Transverse colon (tissue), 4 donors: ENCODE results near the gene ATG4B. TPM values are rescaled to one million over a fixed set of nuclear protein-coding genes. Genes with fewer than 3 reads are reported as not detected.

Experiments
- DNase-seq: peaks from one replicate; pipeline ENCODE4 v3.0.0-alpha.2; 2019
- H3K27ac ChIP-seq, 4 donors: fragments of 200-600 bp; sonication (generic); 2 replicates each; pipeline ENCODE4 v1.5.1; 2016 to 2018; ENCODE audit warnings: inconsistent platforms in 4 of 4
- H3K27me3 ChIP-seq: fragments of 200-600 bp; sonication (generic); 2 replicates; pipeline ENCODE4 v1.5.1; 2017; ENCODE audit warnings: inconsistent platforms
- H3K36me3 ChIP-seq, 4 donors: fragments of 200-600 bp; sonication (generic); 2 replicates each; pipeline ENCODE4 v1.5.1; 2017 to 2019; ENCODE audit warnings: inconsistent platforms in 4 of 4
- H3K4me1 ChIP-seq, 4 donors: fragments of 200-600 bp; sonication (generic); 2 replicates each; pipeline ENCODE4 v1.5.1; 2017 to 2020; ENCODE audit warnings: inconsistent platforms in 4 of 4
- H3K4me3 ChIP-seq, 4 donors: fragments of 200-600 bp; sonication (generic); 1 replicate in 1 of 4; 2 replicates in 3 of 4; pipeline versions ENCODE4 v1.5.1 to v1.6.1; 2017 to 2019; ENCODE audit warnings: inconsistent platforms in 4 of 4
- H3K9me3 ChIP-seq, 2 donors: fragments of 200-600 bp; sonication (generic); 2 replicates each; pipeline ENCODE4 v1.5.1; 2017 to 2019; ENCODE audit warnings: inconsistent platforms in 2 of 2
- CTCF ChIP-seq, 5 experiments: fragments of 200-600 bp in 3 of 5; fragments of 450-650 bp in 2 of 5; sonication (generic) in 3 of 5; IDR thresholded peaks; 1 replicate in 2 of 5; 2 replicates in 3 of 5; pipeline ENCODE4 v1.5.1; 2016 to 2017; ENCODE audit warnings: antibody characterized with exemption in 5 of 5, inconsistent platforms in 3 of 5, mild to moderate bottlenecking in 2 of 5, moderate library complexity in 1 of 5
- EP300 ChIP-seq: sonication (generic); formaldehyde crosslinking; IDR thresholded peaks from one replicate; pipeline ENCODE4 v1.6.1; 2017; ENCODE audit warnings: antibody characterized with exemption, low read depth
- POLR2A ChIP-seq: fragments of 450-650 bp; IDR thresholded peaks from one replicate; pipeline ENCODE4 v1.6.1; 2016; ENCODE audit warnings: antibody characterized with exemption, mild to moderate bottlenecking, moderate library complexity
- POLR2AphosphoS5 ChIP-seq, 3 donors: sonication (generic); formaldehyde crosslinking; IDR thresholded peaks; one replicate each; pipeline ENCODE4 v1.6.1; 2016; ENCODE audit warnings: antibody characterized with exemption in 3 of 3
- WGBS, 2 donors: methylation state at CpG; one replicate each; pipeline ENCODE4 v1.1.5; 2018; ENCODE audit warnings: low coverage in 1 of 2; 5-methylcytosine and 5-hydroxymethylcytosine counted together
- in situ Hi-C, 4 donors: fragments of 200-750 bp; cut with MboI; loops; one replicate each; pipeline versions ENCODE4 v1.15.0 to v1.15.1; 2017; ENCODE audit warnings: low sequenced_read_pairs in 3 of 4, low pct_ligation_motif_present in 1 of 4, low pct_unique_long_range_greater_than_20kb in 1 of 4
- intact Hi-C: fragments of 100-400 bp; cut with DNase I; formaldehyde crosslinking; loops from one replicate; pipeline ENCODE4 v1.15.1; 2023; ENCODE audit warnings: low total_unique reads
- total RNA-seq, 4 donors: library from RNA; depleted of rRNA; stranded (reverse); fragments of >200 nt; gene quantifications; one replicate each; pipeline ENCODE4 v1.1.0, GENCODE V29; 2016

ATG4B gene
- total RNA-seq, 4 donors from 2014 or later = 62.9 to 400 (median 137) TPM

- H3K27ac ChIP-seq = peak overlapping the region; percentile 98 to 100 (median 99)
- H3K4me3 ChIP-seq = peak overlapping the region; percentile 78 to 100 (median 94)
- H3K36me3 ChIP-seq = peaks cover 0 to 21% (median 10%) of the 10 kb centered on the region in 4 donors
- TF ChIP-seq POLR2AphosphoS5 (IDR thresholded peaks at IDR 0.05) = no peak
- TF ChIP-seq POLR2A = no peak
- no peak for TF ChIP-seq EP300
- TF ChIP-seq CTCF (IDR thresholded peaks at IDR 0.05) = no peak
- 0% methylated on average over 2 to 62 of the region's 97 CpGs for WGBS, 2 donors
- intact Hi-C loops (no loop called here), in situ Hi-C loops (no loop called here)
- H3K27me3 ChIP-seq = no peaks in the 10 kb centered on the region
- no peaks in the 10 kb centered on the region for H3K9me3 ChIP-seq
- H3K4me1 ChIP-seq = peaks cover 31 to 46% (median 36%) of the 10 kb centered on the region in 4 donors
- peak; percentile 55 for DNase-seq
Measured at GRCh38 chr2:241636182-241637017, 1.1 kb upstream of the ATG4B start.

GRCh38 chr2:241637795-241638660, 535 bp downstream of the ATG4B start:
- Histone ChIP-seq H3K27me3 (no peaks in the 10 kb centered on the region), H3K9me3 (no peaks in the 10 kb centered on the region), H3K4me1 (peaks cover 31 to 53% (median 38%) of the 10 kb centered on the region in 4 donors), H3K27ac (peak overlapping the region; percentile 98 to 100 (median 99)), H3K4me3 (peak overlapping the region; percentile 90 to 100 (median 98)), H3K36me3 (peaks cover 0 to 8% (median 4%) of the 10 kb centered on the region in 4 donors)
- DNase-seq = peak; percentile 23
- 1 to 2% methylated on average over 6 to 60 of the region's 67 CpGs for WGBS, 2 donors
- no peak for TF ChIP-seq CTCF (IDR thresholded peaks at IDR 0.05)
- TF ChIP-seq EP300 = no peak
- TF ChIP-seq POLR2A = no peak
- no peak for TF ChIP-seq POLR2AphosphoS5 (IDR thresholded peaks at IDR 0.05)
- intact Hi-C loops = no loop called here
- in situ Hi-C loops = no loop called here

GRCh38 chr2:241638940-241639339, 1.4 kb downstream of the ATG4B start:
- H3K9me3 ChIP-seq = no peaks in the 10 kb centered on the region
- TF ChIP-seq EP300 = no peak
- TF ChIP-seq CTCF (IDR thresholded peaks at IDR 0.05) = no peak
- no peak for TF ChIP-seq POLR2AphosphoS5 (IDR thresholded peaks at IDR 0.05)
- no peak for TF ChIP-seq POLR2A
- intact Hi-C loops (no loop called here), in situ Hi-C loops (no loop called here)
- H3K36me3 ChIP-seq = no peaks in the 10 kb centered on the region
- H3K27me3 ChIP-seq = no peaks in the 10 kb centered on the region
- WGBS, 2 donors = 99% methylated on average over 14 of the region's 14 CpGs; no CpG with 5 or more reads in 1 of the 2 donors
- peak overlapping the region in 1 of 4 donors; percentile 97 for H3K4me3 ChIP-seq
- no peak overlapping the region for H3K27ac ChIP-seq
- DNase-seq = no peak
- peaks cover 31 to 53% (median 38%) of the 10 kb centered on the region in 4 donors for H3K4me1 ChIP-seq

- WGBS, 2 donors = 86 to 95% methylated on average over 2 to 7 of the region's 7 CpGs
- DNase-seq = no peak
Measured at GRCh38 chr2:241639385-241639784, 1.9 kb downstream of the ATG4B start.

More at GRCh38 chr2:241639385-241639784, 1.9 kb downstream of the ATG4B start:
- no peak for TF ChIP-seq CTCF (IDR thresholded peaks at IDR 0.05)
- no peak for TF ChIP-seq EP300
- TF ChIP-seq POLR2A = no peak
- Histone ChIP-seq H3K27ac (no peak overlapping the region), H3K4me1 (peaks cover 31 to 53% (median 38%) of the 10 kb centered on the region in 4 donors), H3K4me3 (no peak overlapping the region), H3K9me3 (no peaks in the 10 kb centered on the region), H3K36me3 (no peaks in the 10 kb centered on the region), H3K27me3 (no peaks in the 10 kb centered on the region)
- intact Hi-C loops = no loop called here
- in situ Hi-C loops = no loop called here
